Measurements from ENCODE around the gene ZNF521. TPM values are rescaled to one million over a fixed set of nuclear protein-coding genes. Genes with fewer than 3 reads are reported as not detected.

ZNF521 gene
- total RNA-seq, 1 donor from 2014 or later, result 2.0 TPM

GRCh38 chr18:25058521-25058920 lies 293.4 kb downstream of the ZNF521 start:
- H3K4me3 ChIP-seq (ENCODE audit: low read depth, low read length), result no peak overlapping the region
- no peak for TF ChIP-seq CTCF (conservative IDR thresholded peaks at IDR 0.05; ENCODE audit: low read depth, low read length)
- DNase-seq (ENCODE audit: low read depth), result no peak

GRCh38 chr18:25057491-25058050 lies 294.4 kb downstream of the ZNF521 start:
- no peak for TF ChIP-seq CTCF (conservative IDR thresholded peaks at IDR 0.05; ENCODE audit: low read depth, low read length)
- no peak overlapping the region for H3K4me3 ChIP-seq (ENCODE audit: low read depth, low read length)
- no peak for DNase-seq (ENCODE audit: low read depth)

GRCh38 chr18:25056429-25056828 lies 295.5 kb downstream of the ZNF521 start:
- no peak for TF ChIP-seq CTCF (conservative IDR thresholded peaks at IDR 0.05; ENCODE audit: low read depth, low read length)
- H3K4me3 ChIP-seq (ENCODE audit: low read depth, low read length), result no peak overlapping the region
- no peak for DNase-seq (ENCODE audit: low read depth)

GRCh38 chr18:25055076-25055475 lies 296.9 kb downstream of the ZNF521 start:
- no peak for DNase-seq (ENCODE audit: low read depth)
- H3K4me3 ChIP-seq (ENCODE audit: low read depth, low read length), result no peak overlapping the region
- no peak for TF ChIP-seq CTCF (conservative IDR thresholded peaks at IDR 0.05; ENCODE audit: low read depth, low read length)

- no peak for TF ChIP-seq CTCF (conservative IDR thresholded peaks at IDR 0.05; ENCODE audit: low read depth, low read length)
These were observed 298.5 kb downstream of the ZNF521 start for GRCh38 chr18:25053466-25053865.

GRCh38 chr18:25052511-25052921 lies 299.4 kb downstream of the ZNF521 start:
- no peak for DNase-seq (ENCODE audit: low read depth)
- H3K4me3 ChIP-seq (ENCODE audit: low read depth, low read length), result no peak overlapping the region
- no peak for TF ChIP-seq CTCF (conservative IDR thresholded peaks at IDR 0.05; ENCODE audit: low read depth, low read length)

More at GRCh38 chr18:25053466-25053865, 298.5 kb downstream of the ZNF521 start:
- H3K4me3 ChIP-seq (ENCODE audit: low read depth, low read length), result no peak overlapping the region
- no peak for DNase-seq (ENCODE audit: low read depth)

GRCh38 chr18:25050605-25051004 lies 301.4 kb downstream of the ZNF521 start:
- no peak overlapping the region for H3K4me3 ChIP-seq (ENCODE audit: low read depth, low read length)
- no peak for TF ChIP-seq CTCF (conservative IDR thresholded peaks at IDR 0.05; ENCODE audit: low read depth, low read length)
- no peak for DNase-seq (ENCODE audit: low read depth)

Measured in epithelial cell of proximal tubule (primary cell).